Ishikawa (cell line): Measurements from ENCODE around the gene IMPA2.

Experiments
- CEBPB ChIP-seq: IDR thresholded peaks from 2 replicates; pipeline ENCODE4 v1.6.1; 2012
- CREB1 ChIP-seq: IDR thresholded peaks from 2 replicates; pipeline ENCODE4 v1.6.1; 2012; ENCODE audit warnings: low read depth
- EGR1 ChIP-seq: IDR thresholded peaks from 2 replicates; pipeline ENCODE4 v1.6.1; 2012
- EP300 ChIP-seq: IDR thresholded peaks from 2 replicates; pipeline ENCODE4 v1.6.1; 2012; ENCODE audit warnings: borderline replicate concordance
- FOXM1 ChIP-seq: IDR thresholded peaks from 2 replicates; pipeline ENCODE4 v1.6.1; 2012; ENCODE audit warnings: low read depth, borderline replicate concordance
- MAX ChIP-seq: IDR thresholded peaks from 2 replicates; pipeline ENCODE4 v1.6.1; 2012
- NFIC ChIP-seq: IDR thresholded peaks from 2 replicates; pipeline ENCODE4 v1.6.1; 2012
- RAD21 ChIP-seq: IDR thresholded peaks from 2 replicates; pipeline ENCODE4 v1.6.1; 2012; ENCODE audit warnings: low read depth
- REST ChIP-seq: IDR thresholded peaks from 2 replicates; pipeline ENCODE4 v1.6.1; 2012; ENCODE audit warnings: low read depth, mild to moderate bottlenecking
- TAF1 ChIP-seq: IDR thresholded peaks from 2 replicates; pipeline ENCODE4 v1.6.1; 2012; ENCODE audit warnings: low read depth, mild to moderate bottlenecking
- TCF12 ChIP-seq: IDR thresholded peaks from 2 replicates; pipeline ENCODE4 v1.6.1; 2012; ENCODE audit warnings: low read depth
- TEAD4 ChIP-seq: IDR thresholded peaks from 2 replicates; pipeline ENCODE4 v1.6.1; 2012
- USF1 ChIP-seq: IDR thresholded peaks from 2 replicates; pipeline ENCODE4 v1.6.1; 2012
- YY1 ChIP-seq: IDR thresholded peaks from 2 replicates; pipeline ENCODE4 v1.6.1; 2012; ENCODE audit warnings: low read depth
- ZBTB7A ChIP-seq: IDR thresholded peaks from 2 replicates; pipeline ENCODE4 v1.6.1; 2012; ENCODE audit warnings: low read depth

Gene IMPA2

GRCh38 chr18:11985586-11985985 lies 4.3 kb downstream of the IMPA2 start:
- TF ChIP-seq NFIC (no peak), ZBTB7A (no peak), EGR1 (no peak), YY1 (no peak)

- TF ChIP-seq CREB1 (no peak), TCF12 (no peak), TEAD4 (no peak), REST (no peak), EP300 (no peak), MAX (no peak), CEBPB (no peak), USF1 (no peak), FOXM1 (no peak), TAF1 (no peak), YY1 (no peak), RAD21 (no peak), NFIC (no peak), ZBTB7A (no peak), EGR1 (no peak)
Observed at GRCh38 chr18:11986061-11986460, 4.8 kb downstream of the IMPA2 start.

GRCh38 chr18:11987527-11987926 lies 6.2 kb downstream of the IMPA2 start:
- TF ChIP-seq CEBPB: no peak
- TF ChIP-seq REST: no peak

GRCh38 chr18:11989174-11989573 lies 7.9 kb downstream of the IMPA2 start:
- TF ChIP-seq USF1: no peak
- TF ChIP-seq CREB1: no peak
- no peak for TF ChIP-seq CEBPB
- no peak for TF ChIP-seq EP300
- no peak for TF ChIP-seq MAX
- no peak for TF ChIP-seq EGR1
- no peak for TF ChIP-seq TEAD4
- TF ChIP-seq FOXM1: no peak
- TF ChIP-seq NFIC: no peak
- no peak for TF ChIP-seq TCF12
- no peak for TF ChIP-seq REST
- no peak for TF ChIP-seq RAD21
- TF ChIP-seq YY1: no peak
- no peak for TF ChIP-seq ZBTB7A
- no peak for TF ChIP-seq TAF1

GRCh38 chr18:11989966-11990380 lies 8.7 kb downstream of the IMPA2 start:
- TF ChIP-seq RAD21: 0 out of 2 replicates have a peak, but pooled peaks have one; percentile 10
- no peak for TF ChIP-seq TAF1
- no peak for TF ChIP-seq ZBTB7A
- TF ChIP-seq TCF12: 0 out of 2 replicates have a peak, but pooled peaks have one; percentile 30
- no peak for TF ChIP-seq EGR1
- TF ChIP-seq CREB1: no peak
- no peak for TF ChIP-seq FOXM1
- TF ChIP-seq MAX: no peak
- TF ChIP-seq EP300: no peak
- TF ChIP-seq TEAD4: no peak
- peak; percentile 65 for TF ChIP-seq REST
- TF ChIP-seq USF1: no peak; the same call in 1 of the 2 replicates
- 0 out of 2 replicates have a peak, but pooled peaks have one; percentile 22 for TF ChIP-seq YY1
- TF ChIP-seq NFIC: peak; percentile 39; the same call in 1 of the 2 replicates
- TF ChIP-seq CEBPB: no peak
